HepG2 (cell line): ENCODE results near the gene C2. TPM values are rescaled to one million over a fixed set of nuclear protein-coding genes. Genes with fewer than 3 reads are reported as not detected.

Experiments
- ARID2 ChIP-seq: sonication (generic); formaldehyde crosslinking; IDR thresholded peaks from 2 replicates; pipeline ENCODE4 v1.8.1; 2022; ENCODE audit warnings: mild to moderate bottlenecking, missing genetic modification reagents, borderline replicate concordance
- CEBPG ChIP-seq: IDR thresholded peaks from 2 replicates; pipeline ENCODE4 v1.6.1; 2016
- ELF4 ChIP-seq: sonication (generic); formaldehyde crosslinking; IDR thresholded peaks from 2 replicates; pipeline ENCODE4 v1.5.0; 2020; ENCODE audit warnings: missing genetic modification reagents, mild to moderate bottlenecking, moderate library complexity, borderline replicate concordance
- KLF9 ChIP-seq: IDR thresholded peaks from 2 replicates; pipeline ENCODE4 v1.6.1; 2016; ENCODE audit warnings: low read depth
- MAZ ChIP-seq, 2 experiments: sonication (generic) in 1 of 2; formaldehyde crosslinking in 1 of 2; IDR thresholded peaks; 2 replicates each; pipeline versions ENCODE4 v1.5.0 to v1.6.1; 2012 to 2020; ENCODE audit warnings: low read depth in 2 of 2, mild to moderate bottlenecking in 2 of 2, borderline replicate concordance in 1 of 2, improper control_type of control experiment in 1 of 2, low read length in 1 of 2, missing genetic modification reagents in 1 of 2, moderate library complexity in 1 of 2
- MED13 ChIP-seq: sonication (generic); formaldehyde crosslinking; IDR thresholded peaks from 2 replicates; pipeline ENCODE4 v1.5.0; 2020; ENCODE audit warnings: missing genetic modification reagents
- NFE2L2 ChIP-seq: fragments of 150-350 bp; IDR thresholded peaks from 2 replicates; pipeline ENCODE4 v1.6.1; 2014; ENCODE audit warnings: low read length
- NFKB2 ChIP-seq: sonication (generic); formaldehyde crosslinking; IDR thresholded peaks from 2 replicates; pipeline ENCODE4 v1.4.0; 2020; ENCODE audit warnings: missing genetic modification reagents, borderline replicate concordance
- PCBP1 ChIP-seq: fragments of 200-400 bp; formaldehyde crosslinking; IDR thresholded peaks from 2 replicates; pipeline ENCODE4 v1.6.1; 2017; ENCODE audit warnings: mild to moderate bottlenecking, low read depth, low read length, borderline replicate concordance
- POLR2G ChIP-seq: fragments of 200-400 bp; formaldehyde crosslinking; IDR thresholded peaks from 2 replicates; pipeline ENCODE4 v1.6.1; 2018; ENCODE audit warnings: mild to moderate bottlenecking, low read depth, low read length, moderate library complexity
- TOPORS ChIP-seq: sonication (generic); formaldehyde crosslinking; IDR thresholded peaks from 2 replicates; pipeline ENCODE4 v1.8.0; 2023; ENCODE audit warnings: mild to moderate bottlenecking, missing genetic modification reagents
- XRCC5 ChIP-seq: fragments of 200-400 bp; formaldehyde crosslinking; optimal IDR thresholded peaks from 2 replicates; pipeline ENCODE3; 2017; ENCODE audit warnings: mild to moderate bottlenecking, low read length
- ZBTB34 ChIP-seq: sonication (generic); formaldehyde crosslinking; IDR thresholded peaks from 2 replicates; pipeline ENCODE4 v1.8.0; 2022; ENCODE audit warnings: mild to moderate bottlenecking, missing genetic modification reagents
- ZBTB42 ChIP-seq: sonication (generic); formaldehyde crosslinking; IDR thresholded peaks from 2 replicates; pipeline ENCODE4 v1.5.0; 2020; ENCODE audit warnings: mild to moderate bottlenecking, missing genetic modification reagents
- ZKSCAN1 ChIP-seq: fragments of 150-350 bp; IDR thresholded peaks from 2 replicates; pipeline ENCODE4 v1.6.1; 2014; ENCODE audit warnings: low read length
- ZNF101 ChIP-seq: sonication (generic); formaldehyde crosslinking; IDR thresholded peaks from 2 replicates; pipeline ENCODE4 v1.4.0; 2020; ENCODE audit warnings: mild to moderate bottlenecking, low read depth, missing genetic modification reagents, borderline replicate concordance
- ZNF224 ChIP-seq: sonication (generic); formaldehyde crosslinking; IDR thresholded peaks from 2 replicates; pipeline ENCODE4 v1.5.0; 2020; ENCODE audit warnings: mild to moderate bottlenecking, missing genetic modification reagents
- ZNF569 ChIP-seq: sonication (generic); formaldehyde crosslinking; IDR thresholded peaks from 2 replicates; pipeline ENCODE4 v1.5.0; 2020; ENCODE audit warnings: mild to moderate bottlenecking, missing genetic modification reagents, moderate library complexity, borderline replicate concordance
- ZNF629 ChIP-seq: sonication (generic); formaldehyde crosslinking; conservative IDR thresholded peaks from 2 replicates; pipeline ENCODE4 v1.5.0; 2020; ENCODE audit warnings: missing genetic modification reagents
- ZNF691 ChIP-seq: sonication (generic); formaldehyde crosslinking; IDR thresholded peaks from 2 replicates; pipeline ENCODE4 v1.4.0; 2020; ENCODE audit warnings: missing genetic modification reagents, low read depth, mild to moderate bottlenecking, borderline replicate concordance
- polyA plus RNA-seq, 8 experiments: library from polyadenylated mRNA; depleted of rRNA in 3 of 8; stranded (reverse) in 7 of 8; unstranded in 1 of 8; fragments of >200 nt; fragmentation: Illumina TruSeq in 4 of 8; extraction: Trizol in 4 of 8; gene quantifications; 2 replicates each; pipeline versions ENCODE4 v1.2.1 to v1.2.3, GENCODE V29; 2011 to 2016; ENCODE audit warnings: low read depth in 4 of 8, missing spikeins in 1 of 8, mixed read lengths in 1 of 8; ENCODE audit not compliant: insufficient read depth in 1 of 8
- total RNA-seq, 5 experiments: library from RNA; depleted of rRNA; stranded (reverse); fragments of >200 nt; fragmentation: Illumina TruSeq; extraction: Trizol; gene quantifications; 2 replicates each; pipeline ENCODE4 v1.2.3, GENCODE V29; 2016; ENCODE audit warnings: low read depth in 1 of 5
- TF ChIP-seq, protein P1 (sequence below): sonication (generic); formaldehyde crosslinking; IDR thresholded peaks from 2 replicates; pipeline ENCODE4 v1.4.0; 2020; ENCODE audit warnings: mild to moderate bottlenecking, missing genetic modification reagents
- TF ChIP-seq, protein P2 (sequence below): sonication (generic); formaldehyde crosslinking; IDR thresholded peaks from 2 replicates; pipeline ENCODE4 v1.9.0; 2022; ENCODE audit warnings: missing genetic modification reagents, mild to moderate bottlenecking, borderline replicate concordance
- TF ChIP-seq, protein P3 (sequence below): sonication (generic); formaldehyde crosslinking; IDR thresholded peaks from 2 replicates; pipeline ENCODE4 v1.4.0; 2020; ENCODE audit warnings: missing genetic modification reagents, borderline replicate concordance

C2 gene
- total and polyA plus RNA-seq, 2 of the 13 experiments (the other 11 are each of a cell fraction or from before 2014, with no cell fraction given), result 165 to 307 TPM

GRCh38 chr6:31907158-31907813, 20.2 kb upstream of the C2 start (continued):
- TF ChIP-seq ZBTB34 (CRISPR knock-in tag) (no peak), ARID2 (no peak), ZKSCAN1 (no peak), ZNF224 (CRISPR knock-in tag) (no peak), ZNF629 (CRISPR knock-in tag) (0 out of 2 replicates have a peak, but pooled peaks have one; percentile 14), CEBPG (CRISPR knock-in tag) (peak; percentile 90), MAZ (IDR thresholded peaks at IDR 0.05; ENCODE audit: borderline replicate concordance, low read depth, low read length) (no peak), MAZ (CRISPR knock-in tag; IDR thresholded peaks at IDR 0.05; ENCODE audit: low read depth) (no peak), XRCC5 (peak; percentile 61), TOPORS (no peak), KLF9 (CRISPR knock-in tag) (no peak), ZNF569 (no peak), NFE2L2 (no peak), PCBP1 (no peak), ZNF691 (CRISPR knock-in tag) (no peak), NFKB2 (no peak), ZBTB42 (CRISPR knock-in tag) (no peak), POLR2G (no peak), ELF4 (no peak), ZNF101 (CRISPR knock-in tag) (no peak), MED13 (CRISPR knock-in tag) (no peak)
- TF ChIP-seq, protein P1, sequence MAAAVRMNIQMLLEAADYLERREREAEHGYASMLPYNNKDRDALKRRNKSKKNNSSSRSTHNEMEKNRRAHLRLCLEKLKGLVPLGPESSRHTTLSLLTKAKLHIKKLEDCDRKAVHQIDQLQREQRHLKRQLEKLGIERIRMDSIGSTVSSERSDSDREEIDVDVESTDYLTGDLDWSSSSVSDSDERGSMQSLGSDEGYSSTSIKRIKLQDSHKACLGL (CRISPR knock-in tag), result no peak
- TF ChIP-seq, protein P2, sequence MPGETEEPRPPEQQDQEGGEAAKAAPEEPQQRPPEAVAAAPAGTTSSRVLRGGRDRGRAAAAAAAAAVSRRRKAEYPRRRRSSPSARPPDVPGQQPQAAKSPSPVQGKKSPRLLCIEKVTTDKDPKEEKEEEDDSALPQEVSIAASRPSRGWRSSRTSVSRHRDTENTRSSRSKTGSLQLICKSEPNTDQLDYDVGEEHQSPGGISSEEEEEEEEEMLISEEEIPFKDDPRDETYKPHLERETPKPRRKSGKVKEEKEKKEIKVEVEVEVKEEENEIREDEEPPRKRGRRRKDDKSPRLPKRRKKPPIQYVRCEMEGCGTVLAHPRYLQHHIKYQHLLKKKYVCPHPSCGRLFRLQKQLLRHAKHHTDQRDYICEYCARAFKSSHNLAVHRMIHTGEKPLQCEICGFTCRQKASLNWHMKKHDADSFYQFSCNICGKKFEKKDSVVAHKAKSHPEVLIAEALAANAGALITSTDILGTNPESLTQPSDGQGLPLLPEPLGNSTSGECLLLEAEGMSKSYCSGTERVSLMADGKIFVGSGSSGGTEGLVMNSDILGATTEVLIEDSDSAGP (CRISPR knock-in tag), result no peak
- TF ChIP-seq, protein P3, sequence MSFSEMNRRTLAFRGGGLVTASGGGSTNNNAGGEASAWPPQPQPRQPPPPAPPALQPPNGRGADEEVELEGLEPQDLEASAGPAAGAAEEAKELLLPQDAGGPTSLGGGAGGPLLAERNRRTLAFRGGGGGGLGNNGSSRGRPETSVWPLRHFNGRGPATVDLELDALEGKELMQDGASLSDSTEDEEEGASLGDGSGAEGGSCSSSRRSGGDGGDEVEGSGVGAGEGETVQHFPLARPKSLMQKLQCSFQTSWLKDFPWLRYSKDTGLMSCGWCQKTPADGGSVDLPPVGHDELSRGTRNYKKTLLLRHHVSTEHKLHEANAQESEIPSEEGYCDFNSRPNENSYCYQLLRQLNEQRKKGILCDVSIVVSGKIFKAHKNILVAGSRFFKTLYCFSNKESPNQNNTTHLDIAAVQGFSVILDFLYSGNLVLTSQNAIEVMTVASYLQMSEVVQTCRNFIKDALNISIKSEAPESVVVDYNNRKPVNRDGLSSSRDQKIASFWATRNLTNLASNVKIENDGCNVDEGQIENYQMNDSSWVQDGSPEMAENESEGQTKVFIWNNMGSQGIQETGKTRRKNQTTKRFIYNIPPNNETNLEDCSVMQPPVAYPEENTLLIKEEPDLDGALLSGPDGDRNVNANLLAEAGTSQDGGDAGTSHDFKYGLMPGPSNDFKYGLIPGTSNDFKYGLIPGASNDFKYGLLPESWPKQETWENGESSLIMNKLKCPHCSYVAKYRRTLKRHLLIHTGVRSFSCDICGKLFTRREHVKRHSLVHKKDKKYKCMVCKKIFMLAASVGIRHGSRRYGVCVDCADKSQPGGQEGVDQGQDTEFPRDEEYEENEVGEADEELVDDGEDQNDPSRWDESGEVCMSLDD (CRISPR knock-in tag), result no peak
